Vagina (tissue), 2 donors: ENCODE data around the gene MICALL2. TPM values are rescaled to one million over a fixed set of nuclear protein-coding genes. Genes with fewer than 3 reads are reported as not detected.

Source experiments
- DNase-seq, 2 donors: peaks; one replicate each; pipeline ENCODE4 v3.0.0-alpha.2; 2017; ENCODE audit errors: extremely low spot score in 2 of 2
- H3K27ac ChIP-seq: fragments of 200-600 bp; sonication (generic); one replicate; pipeline ENCODE4 v1.5.1; 2019
- H3K27me3 ChIP-seq: fragments of 200-600 bp; sonication (generic); one replicate; pipeline ENCODE4 v1.5.1; 2019
- H3K36me3 ChIP-seq, 2 donors: fragments of 200-600 bp; sonication (generic); one replicate each; pipeline ENCODE4 v1.5.1; 2017 to 2019
- H3K4me1 ChIP-seq: fragments of 200-600 bp; sonication (generic); one replicate; pipeline ENCODE4 v1.5.1; 2019
- H3K4me3 ChIP-seq, 2 donors: fragments of 200-600 bp; sonication (generic); 1 replicate in 1 of 2; 2 replicates in 1 of 2; pipeline ENCODE4 v1.5.1; 2016 to 2019
- H3K9me3 ChIP-seq: fragments of 200-600 bp; sonication (generic); one replicate; pipeline ENCODE4 v1.5.1; 2019
- CTCF ChIP-seq, 3 experiments: fragments of 450-650 bp in 2 of 3; fragments of 200-600 bp in 1 of 3; sonication (generic) in 1 of 3; IDR thresholded peaks; one replicate each; pipeline ENCODE4 v1.5.1; 2017 to 2019; ENCODE audit warnings: antibody characterized with exemption in 3 of 3, mild to moderate bottlenecking in 2 of 3, moderate library complexity in 2 of 3
- POLR2A ChIP-seq, 2 donors: fragments of 450-650 bp; IDR thresholded peaks; one replicate each; pipeline ENCODE4 v1.6.1; 2017; ENCODE audit warnings: antibody characterized with exemption in 2 of 2, mild to moderate bottlenecking in 2 of 2, moderate library complexity in 2 of 2
- POLR2AphosphoS5 ChIP-seq, 2 donors: sonication (generic); formaldehyde crosslinking; IDR thresholded peaks; one replicate each; pipeline ENCODE4 v1.9.0; 2017; ENCODE audit warnings: antibody characterized with exemption in 2 of 2, mild to moderate bottlenecking in 2 of 2, low read depth in 1 of 2; ENCODE audit not compliant: insufficient read depth in 1 of 2
- intact Hi-C: fragments of 100-400 bp; cut with DNase I; formaldehyde crosslinking; loops from one replicate; pipeline ENCODE4 v1.15.1; 2023
- total RNA-seq: library from RNA; depleted of rRNA; stranded (reverse); fragments of >200 nt; gene quantifications from one replicate; pipeline ENCODE4 v1.2.3, GENCODE V29; 2016

MICALL2 gene
- total RNA-seq, 1 donor from 2014 or later: 15.7 TPM

- no peak overlapping the region for H3K4me3 ChIP-seq
- no peaks in the 10 kb centered on the region for H3K36me3 ChIP-seq
Measured at GRCh38 chr7:1388703-1389335, 70.5 kb downstream of the MICALL2 start.

GRCh38 chr7:1388021-1388702, 71.1 kb downstream of the MICALL2 start:
- no peak overlapping the region for H3K4me3 ChIP-seq
- H3K36me3 ChIP-seq: no peaks in the 10 kb centered on the region
- no peak for DNase-seq
- H3K27me3 ChIP-seq: no peaks in the 10 kb centered on the region
- no peaks in the 10 kb centered on the region for H3K9me3 ChIP-seq
- no peak for TF ChIP-seq CTCF (IDR thresholded peaks at IDR 0.05)
- TF ChIP-seq POLR2A (IDR thresholded peaks at IDR 0.05): no peak
- no peak for TF ChIP-seq POLR2AphosphoS5 (IDR thresholded peaks at IDR 0.05; ENCODE audit: insufficient read depth in 1 of 2, low read depth in 1 of 2)
- no peaks in the 10 kb centered on the region for H3K4me1 ChIP-seq
- intact Hi-C loops: no loop called here
- no peak overlapping the region for H3K27ac ChIP-seq

More at GRCh38 chr7:1388703-1389335, 70.5 kb downstream of the MICALL2 start:
- DNase-seq: no peak
- Histone ChIP-seq H3K9me3 (no peaks in the 10 kb centered on the region), H3K4me1 (no peaks in the 10 kb centered on the region), H3K27ac (no peak overlapping the region), H3K27me3 (no peaks in the 10 kb centered on the region)
- no peak for TF ChIP-seq POLR2AphosphoS5 (IDR thresholded peaks at IDR 0.05; ENCODE audit: insufficient read depth in 1 of 2, low read depth in 1 of 2)
- TF ChIP-seq CTCF (IDR thresholded peaks at IDR 0.05): no peak
- no peak for TF ChIP-seq POLR2A (IDR thresholded peaks at IDR 0.05)
- intact Hi-C loops: no loop called here

- no peak for DNase-seq
- TF ChIP-seq POLR2A (IDR thresholded peaks at IDR 0.05): no peak
- no peak for TF ChIP-seq CTCF (IDR thresholded peaks at IDR 0.05)
- no peak for TF ChIP-seq POLR2AphosphoS5 (IDR thresholded peaks at IDR 0.05; ENCODE audit: insufficient read depth in 1 of 2, low read depth in 1 of 2)
- Histone ChIP-seq H3K4me1 (no peaks in the 10 kb centered on the region), H3K36me3 (no peaks in the 10 kb centered on the region), H3K4me3 (no peak overlapping the region), H3K27ac (no peak overlapping the region), H3K9me3 (no peaks in the 10 kb centered on the region), H3K27me3 (no peaks in the 10 kb centered on the region)
- intact Hi-C loops: no loop called here
Measured at GRCh38 chr7:1387261-1387660, 72.0 kb downstream of the MICALL2 start.

DNA sequence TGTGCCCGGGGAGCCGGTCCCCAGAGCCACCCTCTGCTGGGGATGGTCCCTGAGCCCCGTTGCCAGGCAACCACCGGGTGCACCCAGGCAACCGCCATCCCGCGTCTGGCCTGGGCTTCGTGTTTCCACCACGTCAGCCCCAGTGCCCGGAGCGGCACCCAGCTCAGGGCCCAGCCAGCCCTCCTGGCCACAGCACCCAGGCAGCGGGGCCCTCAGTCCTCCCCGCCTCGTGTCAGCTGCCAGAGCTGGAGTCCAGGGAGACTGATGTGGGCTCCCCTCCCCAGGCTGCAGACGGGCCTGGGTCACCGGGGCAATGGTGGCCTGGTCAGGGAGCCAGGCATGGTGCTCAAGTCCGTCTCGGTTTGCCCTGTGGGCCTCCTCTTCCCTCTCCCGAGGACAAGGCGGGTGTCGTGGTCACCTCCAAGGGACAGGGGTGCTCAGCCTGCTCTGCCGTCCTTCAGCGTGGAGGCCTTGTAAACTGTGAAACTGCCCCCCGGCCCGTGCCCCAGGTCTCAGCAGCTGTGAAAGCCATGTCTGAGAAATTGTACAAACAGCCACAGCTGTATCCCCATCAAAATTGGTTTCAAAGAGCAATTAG, 72.5 kb downstream of the MICALL2 start:
- H3K27me3 ChIP-seq: no peaks in the 10 kb centered on the region

More for the DNA sequence above, 72.5 kb downstream of the MICALL2 start:
- DNase-seq: no peak
- no peaks in the 10 kb centered on the region for H3K36me3 ChIP-seq
- intact Hi-C loops: no loop called here
- no peak overlapping the region for H3K4me3 ChIP-seq
- H3K4me1 ChIP-seq: no peaks in the 10 kb centered on the region
- TF ChIP-seq CTCF (IDR thresholded peaks at IDR 0.05): no peak
- TF ChIP-seq POLR2AphosphoS5 (IDR thresholded peaks at IDR 0.05; ENCODE audit: insufficient read depth in 1 of 2, low read depth in 1 of 2): no peak
- no peak for TF ChIP-seq POLR2A (IDR thresholded peaks at IDR 0.05)
- no peak overlapping the region for H3K27ac ChIP-seq
- H3K9me3 ChIP-seq: no peaks in the 10 kb centered on the region
